OCI-LY3 (cell line): ENCODE results near the gene RTP5.

Experiments
- EZH2phosphoT487 ChIP-seq: fragments of 200-600 bp; shearing (Covaris generic); IDR thresholded peaks from 2 replicates; pipeline ENCODE4 v1.6.1; 2018; ENCODE audit warnings: antibody characterized with exemption, mixed run types, low read depth
- TF ChIP-seq, protein P1 (sequence below): fragments of 200-600, 300-600 bp; sonication (generic); IDR thresholded peaks from 2 replicates; pipeline ENCODE4 v1.5.1; 2014; ENCODE audit warnings: antibody characterized with exemption, low read length, low read depth

GRCh38 chr2:241844831-241845578 is 24.5 kb upstream of the RTP5 start:
- TF ChIP-seq, protein P1, sequence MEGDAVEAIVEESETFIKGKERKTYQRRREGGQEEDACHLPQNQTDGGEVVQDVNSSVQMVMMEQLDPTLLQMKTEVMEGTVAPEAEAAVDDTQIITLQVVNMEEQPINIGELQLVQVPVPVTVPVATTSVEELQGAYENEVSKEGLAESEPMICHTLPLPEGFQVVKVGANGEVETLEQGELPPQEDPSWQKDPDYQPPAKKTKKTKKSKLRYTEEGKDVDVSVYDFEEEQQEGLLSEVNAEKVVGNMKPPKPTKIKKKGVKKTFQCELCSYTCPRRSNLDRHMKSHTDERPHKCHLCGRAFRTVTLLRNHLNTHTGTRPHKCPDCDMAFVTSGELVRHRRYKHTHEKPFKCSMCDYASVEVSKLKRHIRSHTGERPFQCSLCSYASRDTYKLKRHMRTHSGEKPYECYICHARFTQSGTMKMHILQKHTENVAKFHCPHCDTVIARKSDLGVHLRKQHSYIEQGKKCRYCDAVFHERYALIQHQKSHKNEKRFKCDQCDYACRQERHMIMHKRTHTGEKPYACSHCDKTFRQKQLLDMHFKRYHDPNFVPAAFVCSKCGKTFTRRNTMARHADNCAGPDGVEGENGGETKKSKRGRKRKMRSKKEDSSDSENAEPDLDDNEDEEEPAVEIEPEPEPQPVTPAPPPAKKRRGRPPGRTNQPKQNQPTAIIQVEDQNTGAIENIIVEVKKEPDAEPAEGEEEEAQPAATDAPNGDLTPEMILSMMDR: no peak
- TF ChIP-seq EZH2phosphoT487: no peak
